ENCODE results near the gene CCP110.
"Not testable (repeated sequence)": the region's sequence is repeated elsewhere in the genome, so short reads cannot be mapped to it uniquely, and the experiment has no call there.

Gene CCP110

DNA sequence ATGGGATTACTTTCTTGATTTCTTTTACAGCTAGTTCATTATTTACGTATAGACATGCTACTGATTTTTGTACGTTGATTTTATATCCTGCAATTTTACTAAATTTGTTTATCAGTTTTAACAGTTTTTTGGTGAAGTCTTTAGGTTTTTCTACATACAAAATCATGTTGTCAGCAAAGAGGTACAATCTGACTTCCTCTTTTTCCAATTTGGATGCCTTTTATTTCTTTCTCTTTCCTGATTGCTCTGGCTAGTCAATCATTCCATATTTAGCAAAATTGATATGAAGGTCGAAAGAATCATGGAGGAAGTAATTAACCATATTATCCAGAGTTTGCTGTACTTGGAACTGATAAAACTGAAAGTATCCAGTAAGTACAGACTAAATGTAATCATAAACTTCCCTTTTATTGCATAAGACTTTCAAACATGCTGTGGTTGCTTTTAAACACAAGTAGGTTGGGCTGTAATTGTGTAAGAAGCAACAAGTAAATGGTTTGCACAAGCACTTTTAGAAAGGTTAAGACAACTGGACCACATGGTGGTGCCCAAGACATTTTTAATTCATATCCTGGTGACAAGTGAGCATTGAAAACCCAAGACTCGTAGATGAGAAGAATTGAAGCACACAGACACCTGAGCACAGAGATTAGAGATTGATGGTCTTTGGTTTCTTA, 10.2 kb upstream of the CCP110 start:
- no peak for DNase-seq (ENCODE audit: low spot score)

DNA sequence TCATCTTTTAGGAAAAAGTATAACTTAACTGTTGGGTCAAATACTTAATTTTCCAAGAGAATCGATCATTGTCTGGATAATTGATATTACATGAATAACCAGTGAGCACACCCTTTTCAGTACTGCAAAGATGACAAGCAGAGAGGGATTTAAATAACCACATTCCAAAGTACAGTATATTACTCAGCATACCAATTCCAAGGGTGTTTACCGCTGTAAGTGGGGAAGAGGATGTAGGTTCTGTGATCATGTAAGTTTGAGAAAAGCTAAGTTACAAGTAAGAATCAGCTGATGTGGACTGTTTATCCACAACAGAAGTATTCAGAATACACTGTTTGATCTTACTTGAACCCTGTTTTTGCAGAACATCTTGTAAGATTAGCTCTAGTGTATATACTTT, 8.0 kb upstream of the CCP110 start:
- no peak for DNase-seq (ENCODE audit: low spot score)

DNA sequence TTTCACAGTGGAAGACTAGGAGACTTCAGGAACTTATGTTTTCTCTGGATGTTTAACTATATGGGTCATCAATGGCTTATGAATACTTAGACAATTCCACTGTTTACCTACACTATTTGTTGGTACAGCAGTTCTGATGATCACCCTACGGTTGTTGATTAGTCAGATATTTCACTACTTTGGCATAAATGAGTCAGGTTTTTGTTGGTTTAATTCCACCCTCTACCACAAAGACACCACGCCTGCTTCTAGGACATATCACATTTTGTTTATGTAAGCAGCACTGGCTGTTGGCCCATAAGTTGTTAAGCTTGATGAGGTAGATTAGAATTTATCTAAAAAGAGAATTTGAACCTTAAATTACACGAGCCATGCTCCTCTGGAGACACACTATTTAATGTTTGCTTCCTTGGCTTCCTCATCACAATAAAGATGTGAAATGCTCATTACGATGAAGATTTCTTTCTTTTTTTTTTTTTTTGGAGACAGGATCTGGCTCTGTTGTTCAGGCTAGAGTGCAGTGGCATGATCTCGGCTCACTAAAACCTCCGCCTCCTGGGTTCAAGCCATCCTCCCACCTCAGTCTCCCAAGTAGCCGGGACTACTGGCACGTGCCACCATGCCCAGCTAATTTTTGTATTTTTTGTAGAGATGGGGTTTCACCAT, 6.2 kb upstream of the CCP110 start:
- DNase-seq (ENCODE audit: low spot score), result peak; percentile 59

DNA sequence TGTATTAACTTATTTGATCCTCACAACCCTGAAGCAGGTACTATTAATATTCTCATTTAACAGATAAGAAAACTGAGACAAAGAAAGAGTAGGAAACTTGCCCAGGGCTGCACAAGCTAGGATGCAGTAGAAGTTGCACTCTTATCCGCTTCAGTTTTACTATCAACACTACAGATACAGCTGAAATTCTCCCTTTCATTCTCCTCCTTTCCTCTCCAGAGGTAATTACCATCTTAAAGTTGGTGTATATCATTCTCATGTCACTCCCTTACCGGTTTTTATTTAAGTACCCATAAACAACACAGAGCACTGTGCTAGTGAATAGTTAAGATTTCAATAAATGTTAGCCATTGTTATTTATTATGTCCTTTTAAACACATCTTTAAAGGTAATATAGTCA, 5.4 kb upstream of the CCP110 start:
- no peak for DNase-seq (ENCODE audit: low spot score)

DNA sequence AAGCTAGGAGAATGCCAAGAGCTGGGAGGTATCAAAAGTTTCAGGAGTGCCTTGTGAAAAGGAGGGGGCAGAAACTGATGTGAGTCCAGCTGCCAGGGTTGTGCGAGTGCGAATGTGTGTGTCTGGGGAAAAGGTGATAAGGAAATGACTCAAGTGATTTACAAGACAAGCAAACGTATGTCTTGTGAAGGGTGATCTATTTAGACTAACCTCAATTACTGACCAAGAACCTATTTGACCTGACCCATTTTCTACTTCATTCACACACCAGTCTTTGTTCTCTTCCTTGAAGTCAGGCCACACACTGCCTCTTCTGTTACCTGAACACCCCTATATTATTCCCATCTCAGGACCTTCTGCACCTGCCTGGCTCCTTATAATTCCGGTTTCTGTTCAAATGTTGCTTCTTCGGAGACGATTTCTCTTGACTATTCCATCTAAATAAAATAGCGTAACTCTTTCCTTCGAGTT, 2.8 kb upstream of the CCP110 start:
- DNase-seq (ENCODE audit: low spot score), result peak; percentile 66

DNA sequence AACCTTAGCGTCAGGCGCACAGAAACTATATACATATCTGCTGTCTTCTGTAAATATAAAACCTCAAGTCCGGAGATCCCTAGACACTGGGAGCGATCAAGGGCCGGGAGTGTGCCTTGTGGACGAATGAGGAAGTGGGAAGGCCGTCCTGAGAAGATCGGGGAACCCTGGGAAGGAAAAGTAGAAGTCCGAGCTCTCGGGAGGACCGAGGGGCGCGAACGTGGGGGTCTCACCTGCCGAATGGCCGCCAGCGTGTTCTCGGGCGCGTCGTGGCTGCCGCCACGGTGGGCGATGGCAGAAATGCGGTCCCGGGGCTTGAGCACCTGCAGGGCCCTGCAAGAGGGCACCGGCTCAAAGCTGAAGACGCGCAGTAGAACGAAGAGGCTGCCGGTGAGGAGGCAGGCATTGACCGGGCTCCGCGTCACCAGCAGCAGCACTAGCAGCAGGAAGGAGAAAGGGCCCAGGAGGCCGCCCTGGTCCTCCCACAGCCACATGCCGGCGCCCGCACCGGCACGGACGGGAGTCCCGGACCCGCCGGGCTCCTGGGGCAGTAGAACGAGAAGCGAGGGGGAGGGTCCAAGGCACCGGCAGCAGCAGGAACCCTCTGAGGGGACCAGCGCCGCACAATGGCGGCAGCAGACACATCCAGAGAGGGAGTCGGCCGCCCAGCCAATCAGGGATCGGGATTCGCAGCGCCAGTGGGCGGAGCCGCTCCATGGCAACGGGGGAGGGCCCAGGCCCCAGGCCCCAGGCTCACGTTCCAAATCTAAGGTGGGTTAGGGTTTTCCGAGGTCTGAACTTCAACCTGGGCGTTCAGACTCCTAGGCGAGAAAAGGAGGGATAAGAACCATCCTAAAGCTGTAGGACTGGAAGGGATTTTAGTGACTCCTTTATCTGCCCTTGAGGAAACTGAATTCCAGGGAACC, 2.0 kb upstream of the CCP110 start, which contains the start of gene GDE1:
Gene GDE1, minus strand, starts transcription at position 628 of the 926 bp plus-strand sequence. Its CDS starts 134 bp downstream, at position 494.
- peak; percentile 92 for DNase-seq (ENCODE audit: low spot score)

DNA sequence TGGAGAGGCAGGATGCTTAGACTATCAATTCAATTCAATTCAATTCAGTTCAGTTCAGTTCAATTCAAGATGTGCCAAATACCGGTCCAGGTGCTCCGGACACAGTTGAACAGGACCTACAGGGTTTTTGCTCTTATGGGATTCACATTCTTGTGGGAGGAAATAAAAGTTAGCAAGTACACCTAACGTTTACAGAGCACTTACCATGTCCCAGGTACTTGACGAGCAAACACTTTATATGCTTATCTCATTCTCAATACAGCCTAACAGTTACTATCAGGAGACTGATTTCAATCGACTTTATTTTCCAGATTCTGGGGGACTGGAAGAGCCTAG, 1.4 kb upstream of the CCP110 start:
- no peak for DNase-seq (ENCODE audit: low spot score)

DNA sequence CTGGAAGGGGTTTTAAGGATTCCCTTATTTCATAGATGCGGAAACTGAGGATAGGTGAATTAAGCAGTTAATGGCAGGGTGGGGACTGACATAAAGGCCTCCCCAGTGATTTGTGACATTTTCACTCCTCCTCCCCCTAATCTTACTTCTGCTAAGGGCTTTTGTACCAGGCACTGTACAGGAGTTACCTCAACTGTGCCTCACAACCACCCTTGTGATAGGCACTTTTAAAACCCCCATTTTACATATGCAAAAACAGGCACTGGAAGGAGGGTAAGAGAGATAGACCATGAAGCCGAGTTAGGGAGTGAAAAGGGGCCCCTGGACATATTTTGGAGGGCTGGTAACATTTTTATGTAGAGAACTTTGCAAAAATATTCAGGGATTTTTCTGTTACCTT, 982 bp upstream of the CCP110 start:
- no peak for DNase-seq (ENCODE audit: low spot score)

GRCh38 chr16:19523184-19523558, 571 bp upstream of the CCP110 start:
- DNase-seq (ENCODE audit: low spot score), result no peak

- DNase-seq (ENCODE audit: low spot score), result no peak
Measured at GRCh38 chr16:19524356-19524615, 544 bp downstream of the CCP110 start.

- no peak for DNase-seq (ENCODE audit: low spot score)
Measured at GRCh38 chr16:19524616-19525384, 1.1 kb downstream of the CCP110 start.

- no peak for DNase-seq (ENCODE audit: low spot score)
Measured at GRCh38 chr16:19525385-19525723, 1.6 kb downstream of the CCP110 start.

GRCh38 chr16:19527161-19527560, 3.4 kb downstream of the CCP110 start:
- DNase-seq (ENCODE audit: low spot score), result no peak

DNA sequence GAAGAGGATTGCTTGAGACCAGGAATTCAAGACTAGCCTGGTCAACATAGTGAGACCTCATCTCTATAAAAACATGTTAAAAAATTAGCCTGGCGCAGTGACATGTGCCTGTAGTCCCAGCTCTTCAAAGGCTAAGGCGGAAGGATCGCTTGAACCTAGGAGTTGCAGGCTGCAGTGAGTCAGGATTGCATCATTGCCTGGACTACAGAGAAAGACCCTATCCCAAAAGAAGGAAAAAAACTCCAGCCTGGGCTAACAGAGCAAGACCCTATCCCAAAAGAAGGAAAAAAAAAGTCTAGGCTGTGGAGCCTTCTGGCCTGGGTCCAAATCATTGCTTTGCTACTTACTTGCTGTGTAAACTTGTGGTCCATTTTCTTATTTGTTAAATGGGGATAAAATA, 4.9 kb downstream of the CCP110 start:
- no peak for DNase-seq (ENCODE audit: low spot score)

DNA sequence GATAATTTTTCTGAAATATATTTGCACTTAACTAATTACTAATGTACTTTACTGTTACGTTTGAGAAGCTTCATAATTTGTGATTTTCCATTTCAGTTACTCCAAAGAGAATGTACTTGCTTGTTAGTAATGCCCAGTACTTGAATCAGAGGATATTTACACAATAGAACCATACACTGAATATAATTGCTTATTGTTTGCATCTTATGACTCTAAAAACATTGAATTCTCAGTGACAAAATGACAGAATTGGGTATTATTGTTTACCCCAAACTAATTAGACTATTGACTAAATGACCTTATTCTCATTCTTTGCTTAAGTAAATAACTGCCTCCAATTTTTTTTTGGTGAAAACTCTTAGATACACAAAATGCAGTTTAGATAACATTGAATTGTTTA, 8.9 kb downstream of the CCP110 start:
- DNase-seq (ENCODE audit: low spot score), result no peak

DNA sequence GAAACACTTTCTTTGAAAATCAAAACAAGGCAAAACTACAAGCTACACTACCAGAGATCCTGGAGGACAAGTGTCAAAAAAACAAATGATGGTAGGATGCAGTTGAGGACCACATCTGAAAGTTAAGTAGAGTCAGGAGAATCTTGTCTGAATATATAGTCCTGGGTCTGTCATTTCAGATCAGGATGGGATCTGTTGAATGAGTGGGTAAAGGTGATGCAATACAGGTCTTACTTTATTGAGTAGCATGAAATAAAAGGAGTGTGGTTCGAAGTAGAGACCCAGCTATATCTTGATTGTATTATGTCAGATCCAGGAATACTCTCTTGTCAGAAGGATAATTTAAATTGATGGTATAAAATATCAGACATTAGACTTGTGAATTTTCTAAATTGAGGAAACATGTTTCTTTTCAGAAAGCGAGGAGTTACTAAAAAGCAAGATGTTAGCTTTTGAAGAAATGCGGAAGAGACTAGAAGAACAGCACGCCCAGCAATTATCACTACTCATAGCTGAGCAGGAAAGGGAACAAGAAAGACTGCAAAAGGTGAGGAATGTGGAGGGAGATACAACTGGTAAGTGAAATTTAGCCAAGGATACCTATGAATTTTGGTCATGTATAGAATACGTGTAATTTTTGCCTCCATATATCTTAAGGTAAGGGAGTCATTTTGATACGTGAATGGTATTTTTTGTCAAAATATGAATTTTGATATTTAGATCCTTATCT, 16.7 kb downstream of the CCP110 start:
- DNase-seq (ENCODE audit: low spot score), result no peak

DNA sequence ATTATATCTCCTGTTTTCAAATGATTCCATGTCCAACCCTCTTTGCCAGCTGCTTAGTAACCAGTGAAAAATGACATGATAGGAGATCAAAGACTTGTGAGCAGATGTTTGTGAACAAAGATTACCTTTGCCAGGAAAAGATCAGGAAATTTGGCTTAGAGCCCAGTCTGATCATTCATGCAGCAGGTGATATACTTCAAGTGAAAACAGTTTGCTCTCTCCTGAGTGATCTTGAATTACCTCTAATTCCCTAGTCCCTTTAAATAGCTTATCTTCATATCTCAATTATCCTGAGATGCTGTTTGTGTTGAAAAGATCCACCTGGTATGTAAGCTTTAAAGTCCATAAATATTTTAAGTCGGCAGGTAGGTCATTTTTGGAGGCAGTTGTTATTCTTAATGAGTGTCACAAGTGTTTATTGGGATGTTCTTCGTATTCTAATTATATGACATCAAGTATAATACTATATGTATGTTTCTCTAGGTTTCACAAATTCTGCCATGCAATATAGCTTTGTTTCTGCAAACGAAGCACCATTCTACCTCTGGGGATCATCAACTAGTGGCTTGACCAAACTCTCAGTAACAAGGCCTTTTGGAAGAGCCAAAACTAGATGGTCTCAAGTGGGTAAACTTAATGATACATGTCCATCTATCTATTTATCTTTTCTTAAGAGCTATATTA, 18.5 kb downstream of the CCP110 start:
- no peak for DNase-seq (ENCODE audit: low spot score)

GRCh38 chr16:19543278-19543996, 19.7 kb downstream of the CCP110 start:
- DNase-seq (ENCODE audit: low spot score), result not testable (repeated sequence)

GRCh38 chr16:19548144-19548543, 24.4 kb downstream of the CCP110 start:
- DNase-seq (ENCODE audit: low spot score), result no peak

DNA sequence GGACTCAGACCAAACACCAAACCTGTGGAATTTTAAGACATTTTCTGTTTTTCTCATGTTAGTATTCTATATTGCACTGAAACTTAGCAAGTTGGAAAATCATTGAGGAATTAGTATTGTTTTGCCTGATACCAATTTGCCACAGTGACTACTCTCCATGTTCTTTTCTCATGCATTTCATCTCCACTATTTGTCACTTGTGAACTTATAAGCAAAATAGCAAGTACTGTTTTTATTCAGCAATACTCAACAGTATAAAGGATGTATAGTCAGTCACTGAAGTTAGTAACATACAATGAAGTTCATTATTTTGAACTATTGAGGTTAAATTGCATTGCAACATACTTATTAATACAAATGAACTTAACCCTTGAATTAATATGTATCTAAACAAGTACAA, 25.9 kb downstream of the CCP110 start:
- DNase-seq (ENCODE audit: low spot score), result no peak

Data from LoVo (cell line).